HCT116 (cell line): ENCODE results near the gene TMEM79. TPM values are rescaled to one million over a fixed set of nuclear protein-coding genes. Genes with fewer than 3 reads are reported as not detected.

Experiments
- ATAC-seq: fragments of 200-7000 bp; cut with Tn5 transposase; 2 replicates; pipeline ENCODE4 v1.9.1; 2020; ENCODE audit warnings: mild to moderate bottlenecking, moderate library complexity
- BruUV-seq: library from RNA; stranded (reverse); fragments of 400-500 nt; replicated peaks from 2 replicates; lab custom pipeline; 2021; lab: Mats Ljungman, UMichigan
- CTCF ChIA-PET: fragments of 300-600 bp; sonication (Branson Sonifier 250); formaldehyde crosslinking; loops from one replicate; lab custom pipeline; 2021; ENCODE audit warnings: antibody characterized with exemption; lab: Charles Lee
- POLR2A ChIA-PET: fragments of 300-600, 350-600 bp; sonication (Branson Sonifier 250); formaldehyde crosslinking; loops from one replicate; lab custom pipeline; 2021; ENCODE audit warnings: antibody characterized with exemption; lab: Charles Lee
- RAD21 ChIA-PET, 2 experiments: fragments of 300-600 bp; sonication (Branson Sonifier 250); formaldehyde crosslinking; loops; one replicate each; lab custom pipeline; 2023; ENCODE audit warnings: low total read pairs in 2 of 2; ENCODE audit not compliant: uncharacterized antibody in 2 of 2, unreplicated experiment in 2 of 2, low non-redundant PET in 1 of 2; lab: Charles Lee
- DNase-seq: peaks from one replicate; pipeline ENCODE4 v3.0.0-alpha.2; 2010; ENCODE audit warnings: low read depth, low spot score
- H2AFZ ChIP-seq: fragments of 200-600 bp; shearing (Covaris generic), sonication (generic); 2 replicates; pipeline ENCODE4 v1.6.1; 2017; ENCODE audit warnings: low read depth, mixed run types, mixed read lengths, antibody characterized with exemption, low read length; ENCODE audit not compliant: poor library complexity, severe bottlenecking
- H3K27ac ChIP-seq: 2 replicates; pipeline ENCODE4 v1.5.1; 2012; ENCODE audit warnings: low read depth, low read length
- H3K27me3 ChIP-seq: fragments of 200-600 bp; sonication (generic); 2 replicates; pipeline ENCODE4 v1.6.1; 2016; ENCODE audit warnings: mixed run types, low read length, mixed read lengths; ENCODE audit not compliant: insufficient read depth
- H3K36me3 ChIP-seq, 2 experiments: fragments of 200-500 bp in 1 of 2; fragments of 200-600 bp in 1 of 2; sonication (Bioruptor generic) in 1 of 2; sonication (generic) in 1 of 2; 2 replicates each; pipeline versions ENCODE4 v1.5.1 to v1.6.1; 2014 to 2016; ENCODE audit warnings: low read length in 2 of 2, inconsistent platforms in 1 of 2, mixed read lengths in 1 of 2, mixed run types in 1 of 2; ENCODE audit not compliant: insufficient read depth in 2 of 2, control insufficient read depth in 1 of 2
- H3K4me1 ChIP-seq, 2 experiments: fragments of 200-600 bp in 1 of 2; sonication (generic) in 1 of 2; 2 replicates each; pipeline versions ENCODE4 v1.5.1 to v1.6.1; 2012 to 2017; ENCODE audit warnings: low read length in 2 of 2, inconsistent platforms in 1 of 2, mild to moderate bottlenecking in 1 of 2, mixed read lengths in 1 of 2, mixed run types in 1 of 2, moderate library complexity in 1 of 2; ENCODE audit not compliant: insufficient read depth in 2 of 2, control insufficient read depth in 1 of 2
- H3K4me2 ChIP-seq: fragments of 200-600 bp; sonication (generic); 2 replicates; pipeline ENCODE4 v1.6.1; 2017; ENCODE audit warnings: mixed run types, low read length, mixed read lengths
- H3K4me3 ChIP-seq, 2 experiments: fragments of 200-600 bp in 1 of 2; sonication (generic) in 1 of 2; replicated peaks in 1 of 2; 2 replicates each; pipeline ENCODE4 v1.5.1; 2011 to 2016; ENCODE audit warnings: low read length in 2 of 2, control low read depth in 1 of 2, low read depth in 1 of 2, mild to moderate bottlenecking in 1 of 2, mixed read lengths in 1 of 2, mixed run types in 1 of 2
- H3K79me2 ChIP-seq: fragments of 200-600 bp; sonication (generic); 2 replicates; pipeline ENCODE4 v1.6.1; 2017; ENCODE audit warnings: mild to moderate bottlenecking, mixed run types, low read length, moderate library complexity, mixed read lengths; ENCODE audit not compliant: insufficient read depth
- H3K9ac ChIP-seq: fragments of 200-600 bp; sonication (generic); 2 replicates; pipeline ENCODE4 v1.6.1; 2016; ENCODE audit warnings: low read length, mixed read lengths
- H3K9me2 ChIP-seq: fragments of 200-600 bp; sonication (generic), shearing (Covaris generic); 2 replicates; pipeline ENCODE4 v1.6.1; 2017; ENCODE audit warnings: mixed run types, mild to moderate bottlenecking, moderate library complexity; ENCODE audit not compliant: insufficient read depth
- H3K9me3 ChIP-seq, 2 experiments: fragments of 200-500 bp in 1 of 2; fragments of 200-600 bp in 1 of 2; sonication (Bioruptor generic) in 1 of 2; sonication (generic) in 1 of 2; 2 replicates each; pipeline ENCODE4 v1.6.1; 2014 to 2017; ENCODE audit warnings: low read length in 2 of 2, mixed read lengths in 2 of 2, inconsistent platforms in 1 of 2, low read depth in 1 of 2, mild to moderate bottlenecking in 1 of 2, mixed run types in 1 of 2, moderate library complexity in 1 of 2; ENCODE audit not compliant: control insufficient read depth in 1 of 2, insufficient read depth in 1 of 2
- H4K20me1 ChIP-seq: fragments of 200-600 bp; sonication (generic), shearing (Covaris generic); 2 replicates; pipeline ENCODE4 v1.6.1; 2017; ENCODE audit warnings: mixed run types, mild to moderate bottlenecking, moderate library complexity; ENCODE audit not compliant: insufficient read depth
- CTCF ChIP-seq, 3 experiments: fragments of 200-600 bp in 1 of 3; sonication (generic) in 1 of 3; IDR thresholded peaks in 2 of 3; conservative IDR thresholded peaks in 1 of 3; 2 replicates each; pipeline ENCODE4 v1.5.1; 2012 to 2017; ENCODE audit warnings: low read depth in 2 of 3, low read length in 2 of 3, antibody characterized with exemption in 1 of 3, borderline replicate concordance in 1 of 3, control low read depth in 1 of 3, mild to moderate bottlenecking in 1 of 3, mixed read lengths in 1 of 3, mixed run types in 1 of 3, moderate library complexity in 1 of 3; ENCODE audit not compliant: insufficient read depth in 1 of 3
- EGR1 ChIP-seq: IDR thresholded peaks from 2 replicates; pipeline ENCODE4 v1.6.1; 2012; ENCODE audit warnings: low read depth
- EZH2 ChIP-seq: fragments of 200-600 bp; sonication (generic); IDR thresholded peaks from 2 replicates; pipeline ENCODE4 v1.6.1; 2017; ENCODE audit warnings: antibody characterized with exemption, mixed run types
- EZH2phosphoT487 ChIP-seq: fragments of 200-600 bp; IDR thresholded peaks from 2 replicates; pipeline ENCODE4 v1.6.1; 2018; ENCODE audit warnings: antibody characterized with exemption, borderline replicate concordance
- RAD21 ChIP-seq: IDR thresholded peaks from 2 replicates; pipeline ENCODE4 v1.6.1; 2012; ENCODE audit warnings: low read depth, mild to moderate bottlenecking
- SP1 ChIP-seq: IDR thresholded peaks from 2 replicates; pipeline ENCODE4 v1.6.1; 2012; ENCODE audit warnings: low read depth
- intact Hi-C: fragments of 100-400 bp; cut with micrococcal nuclease; formaldehyde crosslinking; loops from 2 replicates; pipeline ENCODE4 v1.10.0; 2022
- total RNA-seq: library from RNA; stranded (reverse); gene quantifications from one replicate; pipeline ENCODE4 v1.2.1, GENCODE V29; 2021; ENCODE audit not compliant: unreplicated experiment
- TF ChIP-seq, protein P1 (sequence below): IDR thresholded peaks from 2 replicates; pipeline ENCODE4 v1.6.1; 2012; ENCODE audit warnings: low read depth

The TMEM79 gene
- total RNA-seq, 1 experiment from 2014 or later, result 6.3 TPM

DNA sequence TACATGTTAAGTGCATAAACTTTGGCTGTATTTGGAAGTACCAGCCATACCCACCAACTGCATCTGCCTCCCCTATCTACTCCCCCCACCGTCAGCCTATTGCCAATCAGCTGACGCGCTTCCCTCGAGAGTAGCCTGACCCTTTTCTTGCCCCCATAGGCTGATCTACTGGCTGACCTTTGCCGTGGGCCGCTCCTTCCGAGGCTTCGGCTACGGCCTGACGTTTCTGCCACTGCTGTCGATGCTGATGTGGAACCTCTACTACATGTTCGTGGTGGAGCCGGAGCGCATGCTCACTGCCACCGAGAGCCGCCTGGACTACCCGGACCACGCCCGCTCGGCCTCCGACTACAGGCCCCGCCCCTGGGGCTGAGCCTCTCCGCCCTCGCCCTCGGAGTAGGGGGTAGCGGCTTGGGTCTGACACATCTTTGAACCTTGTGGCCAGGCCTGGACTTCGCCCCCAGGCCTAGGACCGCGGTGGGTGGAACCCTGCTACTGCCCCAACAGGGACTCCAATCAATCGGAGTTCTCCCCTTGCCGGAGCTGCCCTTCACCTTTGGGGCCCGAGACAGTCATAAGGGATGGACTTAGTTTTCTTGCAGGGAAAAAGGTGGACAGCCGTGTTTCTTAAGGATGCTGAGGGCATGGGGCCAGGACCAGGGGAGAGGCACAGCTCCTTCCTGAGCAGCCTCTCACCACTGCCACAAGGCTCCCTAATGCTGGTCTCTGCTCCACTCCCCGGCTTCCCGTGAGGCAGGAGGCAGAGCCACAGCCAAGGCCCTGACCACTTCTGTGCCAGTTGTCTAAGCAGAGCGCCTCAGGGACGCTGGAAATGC is 7.3 kb downstream of the TMEM79 start:
- no peak overlapping the region for H3K27ac ChIP-seq
- no peaks in the 10 kb centered on the region for H3K79me2 ChIP-seq
- no peak overlapping the region for H3K9ac ChIP-seq
- TF ChIP-seq, protein P1, sequence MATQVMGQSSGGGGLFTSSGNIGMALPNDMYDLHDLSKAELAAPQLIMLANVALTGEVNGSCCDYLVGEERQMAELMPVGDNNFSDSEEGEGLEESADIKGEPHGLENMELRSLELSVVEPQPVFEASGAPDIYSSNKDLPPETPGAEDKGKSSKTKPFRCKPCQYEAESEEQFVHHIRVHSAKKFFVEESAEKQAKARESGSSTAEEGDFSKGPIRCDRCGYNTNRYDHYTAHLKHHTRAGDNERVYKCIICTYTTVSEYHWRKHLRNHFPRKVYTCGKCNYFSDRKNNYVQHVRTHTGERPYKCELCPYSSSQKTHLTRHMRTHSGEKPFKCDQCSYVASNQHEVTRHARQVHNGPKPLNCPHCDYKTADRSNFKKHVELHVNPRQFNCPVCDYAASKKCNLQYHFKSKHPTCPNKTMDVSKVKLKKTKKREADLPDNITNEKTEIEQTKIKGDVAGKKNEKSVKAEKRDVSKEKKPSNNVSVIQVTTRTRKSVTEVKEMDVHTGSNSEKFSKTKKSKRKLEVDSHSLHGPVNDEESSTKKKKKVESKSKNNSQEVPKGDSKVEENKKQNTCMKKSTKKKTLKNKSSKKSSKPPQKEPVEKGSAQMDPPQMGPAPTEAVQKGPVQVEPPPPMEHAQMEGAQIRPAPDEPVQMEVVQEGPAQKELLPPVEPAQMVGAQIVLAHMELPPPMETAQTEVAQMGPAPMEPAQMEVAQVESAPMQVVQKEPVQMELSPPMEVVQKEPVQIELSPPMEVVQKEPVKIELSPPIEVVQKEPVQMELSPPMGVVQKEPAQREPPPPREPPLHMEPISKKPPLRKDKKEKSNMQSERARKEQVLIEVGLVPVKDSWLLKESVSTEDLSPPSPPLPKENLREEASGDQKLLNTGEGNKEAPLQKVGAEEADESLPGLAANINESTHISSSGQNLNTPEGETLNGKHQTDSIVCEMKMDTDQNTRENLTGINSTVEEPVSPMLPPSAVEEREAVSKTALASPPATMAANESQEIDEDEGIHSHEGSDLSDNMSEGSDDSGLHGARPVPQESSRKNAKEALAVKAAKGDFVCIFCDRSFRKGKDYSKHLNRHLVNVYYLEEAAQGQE, result no peak
- TF ChIP-seq CTCF (IDR thresholded peaks at IDR 0.05 in 2 of 3, conservative IDR thresholded peaks at IDR 0.05 in 1 of 3; ENCODE audit: borderline replicate concordance in 1 of 3, insufficient read depth in 1 of 3, low read depth in 2 of 3, low read length in 2 of 3) (no peak), EGR1 (no peak), EZH2phosphoT487 (no peak), RAD21 (no peak), EZH2 (no peak), SP1 (no peak)
- H3K9me3 ChIP-seq, result no peaks in the 10 kb centered on the region
- ChIA-PET RAD21 (no interaction called here), CTCF (no interaction called here), POLR2A (no interaction called here)
- no TSS peak for BruUV-seq
- no peaks in the 10 kb centered on the region for H4K20me1 ChIP-seq
- no peak overlapping the region for H2AFZ ChIP-seq
- no peak for DNase-seq
- no peaks in the 10 kb centered on the region for H3K27me3 ChIP-seq
- H3K4me2 ChIP-seq, result no peak overlapping the region
- H3K4me3 ChIP-seq, result no peak overlapping the region
- no peaks in the 10 kb centered on the region for H3K9me2 ChIP-seq
- no peaks in the 10 kb centered on the region; a peak in 1 of 4 replicates for H3K36me3 ChIP-seq
- no peak for ATAC-seq
- intact Hi-C loops, result no loop called here
- H3K4me1 ChIP-seq, result peaks cover 4 to 14% of the 10 kb centered on the region in 2 experiments; a peak in 3 of 4 replicates
